ENCODE results near the gene REG3G. TPM values are rescaled to one million over a fixed set of nuclear protein-coding genes. Genes with fewer than 3 reads are reported as not detected.
"Not testable (repeated sequence)": the region's sequence is repeated elsewhere in the genome, so short reads cannot be mapped to it uniquely, and the experiment has no call there.

REG3G gene
- total RNA-seq, 1 experiment from 2014 or later = not detected

DNA sequence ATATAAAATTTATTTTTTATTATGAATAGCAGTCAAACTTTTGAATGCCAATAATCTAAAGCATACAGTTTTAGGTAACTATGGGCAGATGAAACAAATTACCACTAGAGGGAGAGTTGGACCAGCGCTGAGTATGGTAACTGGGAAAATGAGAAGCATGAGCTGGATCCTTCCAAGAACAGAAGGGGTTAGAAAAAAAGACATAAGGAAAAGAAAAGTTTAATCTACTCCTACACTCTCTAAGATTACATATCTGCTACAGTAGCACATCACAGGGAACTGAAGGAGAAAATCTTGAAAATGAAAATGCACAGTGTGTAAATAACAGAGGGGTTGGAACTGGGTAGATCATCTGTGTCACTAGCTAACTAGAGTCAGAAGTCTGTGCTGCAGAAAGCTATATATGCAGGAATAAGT is 15.5 kb downstream of the REG3G start:
- in situ Hi-C loops (cut with HindIII; ENCODE audit: low pct_unique_long_range_greater_than_20kb, low sequenced_read_pairs) = no loop called here
- intact Hi-C loops (cut with micrococcal nuclease; ENCODE audit: unreplicated experiment) = loop anchor here (5.0 to 10.0 kb wide), 2 partner anchors 176 to 824 kb away; no protein-coding TSS in a partner anchor
- no TSS peak for BruUV-seq (replicated peaks)

GRCh38 chr2:79053486-79053885 is 28.0 kb downstream of the REG3G start:
- H3K4me3 ChIP-seq (ENCODE audit: low read depth in 2 of 2, low read length in 2 of 2); H3K27ac ChIP-seq (ENCODE audit: low read length): not testable (repeated sequence)

More for the DNA sequence above, 15.5 kb downstream of the REG3G start:
- no peaks in the 10 kb centered on the region for H3K9me3 ChIP-seq (ENCODE audit: control insufficient read depth, insufficient read depth, low read depth, low read length)
- TF ChIP-seq, protein P1, sequence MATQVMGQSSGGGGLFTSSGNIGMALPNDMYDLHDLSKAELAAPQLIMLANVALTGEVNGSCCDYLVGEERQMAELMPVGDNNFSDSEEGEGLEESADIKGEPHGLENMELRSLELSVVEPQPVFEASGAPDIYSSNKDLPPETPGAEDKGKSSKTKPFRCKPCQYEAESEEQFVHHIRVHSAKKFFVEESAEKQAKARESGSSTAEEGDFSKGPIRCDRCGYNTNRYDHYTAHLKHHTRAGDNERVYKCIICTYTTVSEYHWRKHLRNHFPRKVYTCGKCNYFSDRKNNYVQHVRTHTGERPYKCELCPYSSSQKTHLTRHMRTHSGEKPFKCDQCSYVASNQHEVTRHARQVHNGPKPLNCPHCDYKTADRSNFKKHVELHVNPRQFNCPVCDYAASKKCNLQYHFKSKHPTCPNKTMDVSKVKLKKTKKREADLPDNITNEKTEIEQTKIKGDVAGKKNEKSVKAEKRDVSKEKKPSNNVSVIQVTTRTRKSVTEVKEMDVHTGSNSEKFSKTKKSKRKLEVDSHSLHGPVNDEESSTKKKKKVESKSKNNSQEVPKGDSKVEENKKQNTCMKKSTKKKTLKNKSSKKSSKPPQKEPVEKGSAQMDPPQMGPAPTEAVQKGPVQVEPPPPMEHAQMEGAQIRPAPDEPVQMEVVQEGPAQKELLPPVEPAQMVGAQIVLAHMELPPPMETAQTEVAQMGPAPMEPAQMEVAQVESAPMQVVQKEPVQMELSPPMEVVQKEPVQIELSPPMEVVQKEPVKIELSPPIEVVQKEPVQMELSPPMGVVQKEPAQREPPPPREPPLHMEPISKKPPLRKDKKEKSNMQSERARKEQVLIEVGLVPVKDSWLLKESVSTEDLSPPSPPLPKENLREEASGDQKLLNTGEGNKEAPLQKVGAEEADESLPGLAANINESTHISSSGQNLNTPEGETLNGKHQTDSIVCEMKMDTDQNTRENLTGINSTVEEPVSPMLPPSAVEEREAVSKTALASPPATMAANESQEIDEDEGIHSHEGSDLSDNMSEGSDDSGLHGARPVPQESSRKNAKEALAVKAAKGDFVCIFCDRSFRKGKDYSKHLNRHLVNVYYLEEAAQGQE (IDR thresholded peaks at IDR 0.05; ENCODE audit: insufficient read depth in 1 of 2, low read depth in 2 of 2, low read length in 1 of 2) = no peak
- TF ChIP-seq, protein P2, sequence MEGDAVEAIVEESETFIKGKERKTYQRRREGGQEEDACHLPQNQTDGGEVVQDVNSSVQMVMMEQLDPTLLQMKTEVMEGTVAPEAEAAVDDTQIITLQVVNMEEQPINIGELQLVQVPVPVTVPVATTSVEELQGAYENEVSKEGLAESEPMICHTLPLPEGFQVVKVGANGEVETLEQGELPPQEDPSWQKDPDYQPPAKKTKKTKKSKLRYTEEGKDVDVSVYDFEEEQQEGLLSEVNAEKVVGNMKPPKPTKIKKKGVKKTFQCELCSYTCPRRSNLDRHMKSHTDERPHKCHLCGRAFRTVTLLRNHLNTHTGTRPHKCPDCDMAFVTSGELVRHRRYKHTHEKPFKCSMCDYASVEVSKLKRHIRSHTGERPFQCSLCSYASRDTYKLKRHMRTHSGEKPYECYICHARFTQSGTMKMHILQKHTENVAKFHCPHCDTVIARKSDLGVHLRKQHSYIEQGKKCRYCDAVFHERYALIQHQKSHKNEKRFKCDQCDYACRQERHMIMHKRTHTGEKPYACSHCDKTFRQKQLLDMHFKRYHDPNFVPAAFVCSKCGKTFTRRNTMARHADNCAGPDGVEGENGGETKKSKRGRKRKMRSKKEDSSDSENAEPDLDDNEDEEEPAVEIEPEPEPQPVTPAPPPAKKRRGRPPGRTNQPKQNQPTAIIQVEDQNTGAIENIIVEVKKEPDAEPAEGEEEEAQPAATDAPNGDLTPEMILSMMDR (IDR thresholded peaks at IDR 0.05) = peak; percentile 67; the same call in 1 of the 2 replicates
- ATAC-seq (peak; percentile 78), DNase-seq (ENCODE audit: low read depth, low spot score) (no peak)
- POLR2A ChIA-PET = no interaction called here
- CTCF ChIA-PET = interaction anchor here (0.8 kb wide), 1 partner anchor 835 kb away, joined by 3 read pairs; no protein-coding TSS in a partner anchor
- H3K27ac ChIP-seq (ENCODE audit: low read length) = no peak overlapping the region
- H3K4me3 ChIP-seq (ENCODE audit: low read depth in 2 of 2, low read length in 2 of 2) = no peak overlapping the region
- H3K4me1 ChIP-seq (ENCODE audit: control insufficient read depth, insufficient read depth, low read length) = no peaks in the 10 kb centered on the region
- H3K36me3 ChIP-seq (ENCODE audit: control insufficient read depth, insufficient read depth, low read length) = no peaks in the 10 kb centered on the region
- H3K27me3 ChIP-seq (ENCODE audit: control insufficient read depth, insufficient read depth, low read length) = no peaks in the 10 kb centered on the region

GRCh38 chr2:79054769-79055168 is 29.3 kb downstream of the REG3G start:
- POLR2A ChIA-PET; intact Hi-C loops (cut with micrococcal nuclease; ENCODE audit: unreplicated experiment); BruUV-seq (replicated peaks): not testable (repeated sequence)

More at GRCh38 chr2:79053486-79053885, 28.0 kb downstream of the REG3G start:
- BruUV-seq (replicated peaks); in situ Hi-C loops (cut with HindIII; ENCODE audit: low pct_unique_long_range_greater_than_20kb, low sequenced_read_pairs); ATAC-seq; CTCF ChIA-PET; POLR2A ChIA-PET; intact Hi-C loops (cut with micrococcal nuclease; ENCODE audit: unreplicated experiment); DNase-seq (ENCODE audit: low read depth, low spot score); H3K9me3 ChIP-seq (ENCODE audit: control insufficient read depth, insufficient read depth, low read depth, low read length); H3K27me3 ChIP-seq (ENCODE audit: control insufficient read depth, insufficient read depth, low read length); H3K4me1 ChIP-seq (ENCODE audit: control insufficient read depth, insufficient read depth, low read length); H3K36me3 ChIP-seq (ENCODE audit: control insufficient read depth, insufficient read depth, low read length): not testable (repeated sequence)

DNA sequence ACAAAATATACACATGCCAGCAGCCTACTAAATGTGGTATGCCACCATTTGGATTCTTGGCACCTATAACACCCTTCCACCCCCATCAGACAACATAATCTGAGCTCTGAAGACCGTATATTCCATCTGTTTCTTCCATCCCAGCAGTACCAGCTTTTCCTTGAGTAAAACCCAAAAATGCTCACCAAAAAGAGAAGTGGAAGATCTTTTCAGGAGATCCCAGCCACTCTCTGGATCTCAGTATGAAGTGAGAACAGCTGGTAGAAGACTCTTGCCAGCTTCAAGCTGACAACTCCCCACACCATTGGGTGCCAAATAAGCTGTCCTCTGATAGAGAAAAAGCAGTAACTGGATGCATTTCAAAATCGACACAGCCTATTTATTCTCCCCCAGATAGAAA is 39.7 kb downstream of the REG3G start:
- intact Hi-C loops (cut with micrococcal nuclease; ENCODE audit: unreplicated experiment) (no loop called here), in situ Hi-C loops (cut with HindIII; ENCODE audit: low pct_unique_long_range_greater_than_20kb, low sequenced_read_pairs) (no loop called here)
- Histone ChIP-seq H3K27me3 (ENCODE audit: control insufficient read depth, insufficient read depth, low read length) (no peaks in the 10 kb centered on the region), H3K4me1 (ENCODE audit: control insufficient read depth, insufficient read depth, low read length) (no peaks in the 10 kb centered on the region), H3K4me3 (ENCODE audit: low read depth in 2 of 2, low read length in 2 of 2) (no peak overlapping the region), H3K9me3 (ENCODE audit: control insufficient read depth, insufficient read depth, low read depth, low read length) (no peaks in the 10 kb centered on the region), H3K27ac (ENCODE audit: low read length) (no peak overlapping the region), H3K36me3 (ENCODE audit: control insufficient read depth, insufficient read depth, low read length) (no peaks in the 10 kb centered on the region)
- ATAC-seq = no peak
- TF ChIP-seq, protein P2 (IDR thresholded peaks at IDR 0.05) = no peak
- TF ChIP-seq POLR2AphosphoS5 (IDR thresholded peaks at IDR 0.05; ENCODE audit: low read depth, low read length) = no peak
- TF ChIP-seq, protein P1 (IDR thresholded peaks at IDR 0.05; ENCODE audit: insufficient read depth in 1 of 2, low read depth in 2 of 2, low read length in 1 of 2) = no peak
- BruUV-seq (replicated peaks) = no TSS peak
- CTCF ChIA-PET = no interaction called here
- POLR2A ChIA-PET = no interaction called here
- no peak for DNase-seq (ENCODE audit: low read depth, low spot score)

More at GRCh38 chr2:79054769-79055168, 29.3 kb downstream of the REG3G start:
- H3K4me3 ChIP-seq (ENCODE audit: low read depth in 2 of 2, low read length in 2 of 2); CTCF ChIA-PET; H3K27ac ChIP-seq (ENCODE audit: low read length); H3K9me3 ChIP-seq (ENCODE audit: control insufficient read depth, insufficient read depth, low read depth, low read length); H3K36me3 ChIP-seq (ENCODE audit: control insufficient read depth, insufficient read depth, low read length); H3K27me3 ChIP-seq (ENCODE audit: control insufficient read depth, insufficient read depth, low read length); H3K4me1 ChIP-seq (ENCODE audit: control insufficient read depth, insufficient read depth, low read length); ATAC-seq; DNase-seq (ENCODE audit: low read depth, low spot score); in situ Hi-C loops (cut with HindIII; ENCODE audit: low pct_unique_long_range_greater_than_20kb, low sequenced_read_pairs): not testable (repeated sequence)

Measured in Panc1 (cell line).